CD8-positive, alpha-beta memory T cell (primary cell): ENCODE data around the gene PLS1. TPM values are rescaled to one million over a fixed set of nuclear protein-coding genes. Genes with fewer than 3 reads are reported as not detected.
A peak's percentile ranks its signal among the peaks of the same experiment; 100 is the strongest.
"Not testable (repeated sequence)": the region's sequence is repeated elsewhere in the genome, so short reads cannot be mapped to it uniquely, and the experiment has no call there.

Source experiments
- CTCF ChIA-PET: fragments of 350-600 bp; sonication (Branson Sonifier 250); formaldehyde crosslinking; loops from one replicate; lab custom pipeline; 2021; ENCODE audit warnings: antibody characterized with exemption; lab: Charles Lee
- POLR2A ChIA-PET: fragments of 350-600 bp; sonication (Branson Sonifier 250); formaldehyde crosslinking; loops from one replicate; lab custom pipeline; 2021; ENCODE audit warnings: antibody characterized with exemption; lab: Charles Lee
- DNase-seq, 5 donors: peaks; one replicate each; pipeline versions ENCODE4 v3.0.0 to v3.0.0-alpha.2; 2020 to 2022; ENCODE audit warnings: mixed read lengths in 1 of 5
- H3K27ac ChIP-seq: one replicate; pipeline ENCODE4 v1.7.0; 2013; ENCODE audit warnings: low read depth, mild to moderate bottlenecking, low read length, moderate library complexity
- H3K27me3 ChIP-seq: 2 replicates; pipeline ENCODE4 v1.7.0; 2013; ENCODE audit warnings: low read length, mild to moderate bottlenecking; ENCODE audit not compliant: insufficient read depth, poor library complexity, severe bottlenecking
- H3K36me3 ChIP-seq: 2 replicates; pipeline ENCODE4 v1.7.0; 2013; ENCODE audit warnings: mild to moderate bottlenecking, low read length, moderate library complexity; ENCODE audit not compliant: insufficient read depth
- H3K4me1 ChIP-seq: 2 replicates; pipeline ENCODE4 v1.7.0; 2013; ENCODE audit warnings: mild to moderate bottlenecking, low read length, moderate library complexity; ENCODE audit not compliant: insufficient read depth
- H3K4me3 ChIP-seq: 2 replicates; pipeline ENCODE4 v1.7.0; 2013; ENCODE audit warnings: mild to moderate bottlenecking, low read length
- H3K9me3 ChIP-seq: 2 replicates; pipeline ENCODE4 v1.7.0; 2013; ENCODE audit warnings: mild to moderate bottlenecking, low read length
- H3K27ac Mint-ChIP-seq, 8 donors: one replicate each; pipeline ENCODE4 v1.8.0; 2020 to 2021; ENCODE audit warnings: mixed read lengths in 8 of 8, mild to moderate bottlenecking in 6 of 8, inconsistent platforms in 3 of 8, moderate library complexity in 3 of 8
- H3K27me3 Mint-ChIP-seq, 2 donors: one replicate each; pipeline ENCODE4 v1.8.0; 2020 to 2021; ENCODE audit warnings: mixed read lengths in 2 of 2, mild to moderate bottlenecking in 1 of 2, moderate library complexity in 1 of 2
- H3K36me3 Mint-ChIP-seq, 3 donors: one replicate each; pipeline ENCODE4 v1.8.0; 2020 to 2021; ENCODE audit warnings: mixed read lengths in 3 of 3, inconsistent platforms in 1 of 3, mild to moderate bottlenecking in 1 of 3
- H3K4me1 Mint-ChIP-seq, 3 donors: one replicate each; pipeline ENCODE4 v1.8.0; 2020 to 2021; ENCODE audit warnings: mixed read lengths in 3 of 3, inconsistent platforms in 1 of 3, mild to moderate bottlenecking in 1 of 3
- H3K4me3 Mint-ChIP-seq, 7 donors: one replicate each; pipeline ENCODE4 v1.8.0; 2020 to 2021; ENCODE audit warnings: mixed read lengths in 7 of 7, mild to moderate bottlenecking in 6 of 7, moderate library complexity in 4 of 7, inconsistent platforms in 2 of 7
- H3K9me3 Mint-ChIP-seq, 5 donors: one replicate each; pipeline ENCODE4 v1.8.0; 2020 to 2022; ENCODE audit warnings: mixed read lengths in 5 of 5, mild to moderate bottlenecking in 3 of 5, moderate library complexity in 2 of 5, inconsistent platforms in 1 of 5
- polyA plus RNA-seq: library from polyadenylated mRNA; unstranded; fragments of 300-500 nt; fragmentation: Illumina TruSeq; gene quantifications from one replicate; pipeline ENCODE4 v1.2.3, GENCODE V29; 2021
- total RNA-seq, 2 experiments: library from RNA; stranded (reverse); gene quantifications; one replicate each; pipeline ENCODE4 v1.2.3, GENCODE V29; 2021

PLS1 gene
- total and polyA plus RNA-seq, 3 experiments from 2014 or later, result 3.7 to 4.1 (median 4.0) TPM

DNA sequence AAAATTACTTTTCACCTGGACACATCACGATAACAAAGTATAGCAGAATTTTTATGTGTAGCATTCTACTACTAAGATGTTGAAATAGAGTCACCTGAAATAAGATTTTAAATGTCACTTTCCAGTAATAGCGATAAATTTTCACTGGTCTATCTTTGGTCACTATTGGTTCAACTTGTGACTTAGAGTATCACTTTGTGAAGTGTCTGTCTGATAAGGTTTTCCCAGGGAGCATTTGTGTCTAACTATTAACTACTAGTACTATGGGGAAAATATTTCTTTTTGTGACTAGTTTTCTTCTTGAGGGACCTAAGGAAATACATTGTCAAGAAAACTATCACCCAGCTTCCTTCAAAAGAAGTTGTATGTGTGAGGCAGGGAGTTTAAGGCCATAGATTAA, 138.6 kb downstream of the PLS1 start:
- no peaks in the 10 kb centered on the region for H3K4me1 ChIP-seq
- Mint-ChIP-seq H3K4me1 (no peaks in the 10 kb centered on the region), H3K9me3 (no peaks in the 10 kb centered on the region), H3K36me3 (peaks cover 0 to 2% (median 0%) of the 10 kb centered on the region in 3 donors), H3K27me3 (peaks cover 0 to 2% of the 10 kb centered on the region in 2 donors), H3K27ac (no peak overlapping the region), H3K4me3 (no peak overlapping the region)
- no peak overlapping the region for H3K27ac ChIP-seq
- DNase-seq, result no peak
- ChIA-PET CTCF (no interaction called here), POLR2A (no interaction called here)
- H3K36me3 ChIP-seq, result no peaks in the 10 kb centered on the region
- no peaks in the 10 kb centered on the region for H3K9me3 ChIP-seq
- no peaks in the 10 kb centered on the region for H3K27me3 ChIP-seq
- H3K4me3 ChIP-seq, result no peak overlapping the region

GRCh38 chr3:142735462-142735861, 139.3 kb downstream of the PLS1 start:
- Histone ChIP-seq H3K4me3 (no peak overlapping the region), H3K27me3 (no peaks in the 10 kb centered on the region), H3K27ac (no peak overlapping the region), H3K36me3 (no peaks in the 10 kb centered on the region), H3K9me3 (no peaks in the 10 kb centered on the region), H3K4me1 (no peaks in the 10 kb centered on the region)
- ChIA-PET POLR2A (no interaction called here), CTCF (no interaction called here)
- H3K4me3 Mint-ChIP-seq, result peak overlapping the region in 1 of 7 donors; percentile 8
- H3K4me1 Mint-ChIP-seq, result no peaks in the 10 kb centered on the region
- H3K27ac Mint-ChIP-seq, result no peak overlapping the region
- H3K36me3 Mint-ChIP-seq, result peaks cover 0 to 2% (median 0%) of the 10 kb centered on the region in 3 donors
- DNase-seq, result no peak
- H3K9me3 Mint-ChIP-seq, result no peaks in the 10 kb centered on the region
- peaks cover 0 to 2% of the 10 kb centered on the region in 2 donors for H3K27me3 Mint-ChIP-seq

DNA sequence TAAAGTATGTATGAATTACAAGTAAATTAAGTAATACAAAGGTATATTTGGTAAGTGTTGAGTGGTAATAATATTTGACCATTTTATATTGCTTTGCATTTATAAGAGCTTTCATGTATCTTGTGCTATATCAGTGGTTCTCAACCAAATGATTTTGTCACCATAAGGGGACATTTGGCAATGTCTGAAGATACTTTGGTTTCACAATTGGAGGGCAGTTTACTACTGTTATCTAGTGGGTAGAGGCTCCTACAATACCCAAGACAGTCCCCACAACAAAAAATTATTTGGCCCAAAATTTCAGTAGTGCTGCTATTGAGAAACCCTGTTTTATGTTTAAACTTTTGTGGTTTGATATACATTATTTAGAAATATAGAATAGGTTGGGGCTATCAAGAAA, 142.2 kb downstream of the PLS1 start:
- Mint-ChIP-seq H3K36me3 (peaks cover 0 to 2% (median 0%) of the 10 kb centered on the region in 3 donors), H3K27me3 (peaks cover 2 to 3% of the 10 kb centered on the region in 2 donors), H3K4me3 (no peak overlapping the region), H3K27ac (no peak overlapping the region), H3K4me1 (no peaks in the 10 kb centered on the region), H3K9me3 (no peaks in the 10 kb centered on the region)
- no peak overlapping the region for H3K27ac ChIP-seq
- H3K9me3 ChIP-seq, result no peaks in the 10 kb centered on the region
- no peaks in the 10 kb centered on the region for H3K36me3 ChIP-seq
- CTCF ChIA-PET, result no interaction called here
- no peaks in the 10 kb centered on the region for H3K4me1 ChIP-seq
- DNase-seq, result no peak
- H3K27me3 ChIP-seq, result no peaks in the 10 kb centered on the region
- POLR2A ChIA-PET, result no interaction called here
- no peak overlapping the region for H3K4me3 ChIP-seq

DNA sequence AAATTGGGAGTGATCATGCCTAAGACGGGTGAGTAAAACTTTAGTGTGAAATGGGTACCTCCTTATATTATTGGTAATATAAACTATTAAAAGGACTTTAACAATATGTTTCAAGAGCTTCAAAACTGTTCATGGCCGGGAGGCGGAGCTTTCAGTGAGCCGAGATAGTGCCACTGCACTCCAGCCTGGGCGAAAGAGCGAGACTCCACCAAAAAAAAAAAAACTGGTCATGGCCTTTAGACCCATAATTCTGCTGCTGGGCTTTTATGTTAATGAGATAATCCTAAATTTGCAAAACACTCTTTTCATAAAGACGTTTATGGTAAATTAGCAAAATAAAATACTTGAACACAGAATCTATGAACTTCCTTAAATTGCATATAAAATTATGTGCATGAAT, 150.5 kb downstream of the PLS1 start:
- Mint-ChIP-seq H3K4me1 (no peaks in the 10 kb centered on the region), H3K27ac (no peak overlapping the region), H3K36me3 (peaks cover 5 to 20% (median 13%) of the 10 kb centered on the region in 3 donors), H3K27me3 (peaks cover 0 to 3% of the 10 kb centered on the region in 2 donors), H3K4me3 (no peak overlapping the region), H3K9me3 (peaks cover 0 to 11% (median 3%) of the 10 kb centered on the region in 5 donors)
- CTCF ChIA-PET, result no interaction called here
- Histone ChIP-seq H3K27me3 (no peaks in the 10 kb centered on the region), H3K9me3 (no peaks in the 10 kb centered on the region), H3K4me3 (no peak overlapping the region), H3K36me3 (no peaks in the 10 kb centered on the region), H3K27ac (no peak overlapping the region), H3K4me1 (no peaks in the 10 kb centered on the region)
- DNase-seq, result no peak
- POLR2A ChIA-PET, result no interaction called here

DNA sequence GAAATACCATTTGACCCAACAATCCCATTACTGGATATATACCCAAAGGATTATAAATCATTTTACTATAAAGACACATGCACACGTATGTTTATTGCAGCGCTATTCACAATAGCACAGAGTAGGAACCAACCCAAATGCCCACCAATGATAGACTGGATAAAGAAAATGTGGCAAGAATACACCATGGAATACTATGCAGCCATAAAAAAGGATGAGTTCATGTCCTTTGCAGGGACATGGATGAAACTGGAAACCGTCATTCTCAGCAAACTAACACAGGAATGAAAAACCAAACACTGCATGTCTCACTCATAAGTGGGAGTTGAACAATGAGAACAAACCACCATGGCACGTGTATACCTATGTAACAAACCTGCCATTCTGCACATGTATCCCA, 154.3 kb downstream of the PLS1 start:
- H3K4me3 Mint-ChIP-seq, DNase-seq, POLR2A ChIA-PET, H3K27ac Mint-ChIP-seq, H3K4me1 ChIP-seq, CTCF ChIA-PET, H3K36me3 ChIP-seq, H3K27me3 ChIP-seq, H3K4me1 Mint-ChIP-seq, H3K4me3 ChIP-seq, H3K9me3 ChIP-seq, H3K27ac ChIP-seq, H3K27me3 Mint-ChIP-seq: not testable (repeated sequence)
- peaks cover 0 to 11% (median 3%) of the 10 kb centered on the region in 5 donors for H3K9me3 Mint-ChIP-seq
- H3K36me3 Mint-ChIP-seq, result peaks cover 6 to 20% (median 13%) of the 10 kb centered on the region in 3 donors

DNA sequence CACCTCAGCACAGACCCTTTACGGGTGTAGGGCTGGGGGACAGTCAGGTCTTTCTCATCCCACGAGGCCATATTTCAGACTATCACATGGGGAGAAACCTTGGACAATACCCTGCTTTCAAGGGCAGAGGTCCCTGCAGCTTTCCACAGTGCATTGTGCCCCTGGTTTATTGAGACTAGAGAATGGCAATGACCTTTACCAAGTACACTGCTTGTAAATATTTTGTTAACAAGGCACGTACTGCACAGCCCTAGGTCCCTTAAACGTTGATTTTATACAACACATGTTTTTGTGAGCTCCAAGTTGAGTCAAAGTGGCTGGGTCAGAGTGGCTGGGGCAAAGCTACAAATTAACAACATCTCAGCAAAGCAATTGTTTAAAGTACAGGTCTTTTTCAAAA, 156.4 kb downstream of the PLS1 start:
- H3K27me3 ChIP-seq, H3K36me3 ChIP-seq, CTCF ChIA-PET, POLR2A ChIA-PET, H3K4me3 ChIP-seq, H3K4me1 Mint-ChIP-seq, H3K4me3 Mint-ChIP-seq, DNase-seq, H3K9me3 ChIP-seq, H3K4me1 ChIP-seq, H3K27me3 Mint-ChIP-seq, H3K27ac ChIP-seq, H3K27ac Mint-ChIP-seq: not testable (repeated sequence)
- Mint-ChIP-seq H3K36me3 (peaks cover 6 to 20% (median 13%) of the 10 kb centered on the region in 3 donors), H3K9me3 (peaks cover 0 to 11% (median 3%) of the 10 kb centered on the region in 5 donors)

DNA sequence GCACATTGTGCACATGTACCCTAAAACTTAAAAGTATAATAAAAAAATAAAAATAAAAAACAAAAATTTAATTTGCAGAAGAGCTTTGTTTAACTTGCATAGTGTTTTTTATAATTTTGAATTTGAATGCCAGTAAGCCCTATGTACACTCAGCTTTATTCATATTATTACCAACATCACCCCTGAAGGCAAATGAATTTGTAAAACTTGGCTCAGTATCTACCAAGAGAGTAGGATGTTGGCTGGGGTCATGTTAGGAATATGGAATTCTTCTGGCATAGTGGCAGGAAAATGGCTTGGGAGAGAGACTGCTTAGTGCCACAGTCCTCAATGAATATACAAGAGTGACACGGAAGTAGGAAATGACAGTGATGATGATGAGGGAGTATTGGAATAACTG, 158.3 kb downstream of the PLS1 start:
- Histone ChIP-seq H3K27ac (no peak overlapping the region), H3K9me3 (no peaks in the 10 kb centered on the region), H3K4me1 (no peaks in the 10 kb centered on the region), H3K27me3 (no peaks in the 10 kb centered on the region), H3K4me3 (no peak overlapping the region), H3K36me3 (no peaks in the 10 kb centered on the region)
- CTCF ChIA-PET, result interaction anchor here (0.9 kb wide), 1 partner anchor 73 kb away, joined by 4 read pairs; no protein-coding TSS in a partner anchor
- Mint-ChIP-seq H3K9me3 (peaks cover 0 to 11% (median 5%) of the 10 kb centered on the region in 5 donors), H3K4me3 (no peak overlapping the region), H3K36me3 (peaks cover 1 to 27% (median 5%) of the 10 kb centered on the region in 3 donors), H3K27ac (no peak overlapping the region), H3K27me3 (no peaks in the 10 kb centered on the region), H3K4me1 (no peaks in the 10 kb centered on the region)
- POLR2A ChIA-PET, result no interaction called here
- DNase-seq, result no peak
